Transverse colon (tissue), 4 donors: ENCODE results near the gene RCSD1. TPM values are rescaled to one million over a fixed set of nuclear protein-coding genes. Genes with fewer than 3 reads are reported as not detected.

Source experiments
- DNase-seq: peaks from one replicate; pipeline ENCODE4 v3.0.0-alpha.2; 2019
- H3K27ac ChIP-seq, 4 donors: fragments of 200-600 bp; sonication (generic); 2 replicates each; pipeline ENCODE4 v1.5.1; 2016 to 2018; ENCODE audit warnings: inconsistent platforms in 4 of 4
- H3K27me3 ChIP-seq: fragments of 200-600 bp; sonication (generic); 2 replicates; pipeline ENCODE4 v1.5.1; 2017; ENCODE audit warnings: inconsistent platforms
- H3K36me3 ChIP-seq, 4 donors: fragments of 200-600 bp; sonication (generic); 2 replicates each; pipeline ENCODE4 v1.5.1; 2017 to 2019; ENCODE audit warnings: inconsistent platforms in 4 of 4
- H3K4me1 ChIP-seq, 4 donors: fragments of 200-600 bp; sonication (generic); 2 replicates each; pipeline ENCODE4 v1.5.1; 2017 to 2020; ENCODE audit warnings: inconsistent platforms in 4 of 4
- H3K4me3 ChIP-seq, 4 donors: fragments of 200-600 bp; sonication (generic); 1 replicate in 1 of 4; 2 replicates in 3 of 4; pipeline versions ENCODE4 v1.5.1 to v1.6.1; 2017 to 2019; ENCODE audit warnings: inconsistent platforms in 4 of 4
- H3K9me3 ChIP-seq, 2 donors: fragments of 200-600 bp; sonication (generic); 2 replicates each; pipeline ENCODE4 v1.5.1; 2017 to 2019; ENCODE audit warnings: inconsistent platforms in 2 of 2
- CTCF ChIP-seq, 5 experiments: fragments of 200-600 bp in 3 of 5; fragments of 450-650 bp in 2 of 5; sonication (generic) in 3 of 5; IDR thresholded peaks; 1 replicate in 2 of 5; 2 replicates in 3 of 5; pipeline ENCODE4 v1.5.1; 2016 to 2017; ENCODE audit warnings: antibody characterized with exemption in 5 of 5, inconsistent platforms in 3 of 5, mild to moderate bottlenecking in 2 of 5, moderate library complexity in 1 of 5
- EP300 ChIP-seq: sonication (generic); formaldehyde crosslinking; IDR thresholded peaks from one replicate; pipeline ENCODE4 v1.6.1; 2017; ENCODE audit warnings: antibody characterized with exemption, low read depth
- POLR2A ChIP-seq: fragments of 450-650 bp; IDR thresholded peaks from one replicate; pipeline ENCODE4 v1.6.1; 2016; ENCODE audit warnings: antibody characterized with exemption, mild to moderate bottlenecking, moderate library complexity
- POLR2AphosphoS5 ChIP-seq, 3 donors: sonication (generic); formaldehyde crosslinking; IDR thresholded peaks; one replicate each; pipeline ENCODE4 v1.6.1; 2016; ENCODE audit warnings: antibody characterized with exemption in 3 of 3
- WGBS, 2 donors: methylation state at CpG; one replicate each; pipeline ENCODE4 v1.1.5; 2018; ENCODE audit warnings: low coverage in 1 of 2; 5-methylcytosine and 5-hydroxymethylcytosine counted together
- in situ Hi-C, 4 donors: fragments of 200-750 bp; cut with MboI; loops; one replicate each; pipeline versions ENCODE4 v1.15.0 to v1.15.1; 2017; ENCODE audit warnings: low sequenced_read_pairs in 3 of 4, low pct_ligation_motif_present in 1 of 4, low pct_unique_long_range_greater_than_20kb in 1 of 4
- intact Hi-C: fragments of 100-400 bp; cut with DNase I; formaldehyde crosslinking; loops from one replicate; pipeline ENCODE4 v1.15.1; 2023; ENCODE audit warnings: low total_unique reads
- total RNA-seq, 4 donors: library from RNA; depleted of rRNA; stranded (reverse); fragments of >200 nt; gene quantifications; one replicate each; pipeline ENCODE4 v1.1.0, GENCODE V29; 2016

RCSD1 gene
- total RNA-seq, 4 donors from 2014 or later = 6.0 to 29.2 (median 15.9) TPM

- no peaks in the 10 kb centered on the region for H3K27me3 ChIP-seq
- H3K4me3 ChIP-seq = no peak overlapping the region
- in situ Hi-C loops (no loop called here), intact Hi-C loops (no loop called here)
- no peaks in the 10 kb centered on the region for H3K9me3 ChIP-seq
- no peaks in the 10 kb centered on the region for H3K36me3 ChIP-seq
- H3K27ac ChIP-seq = no peak overlapping the region
- TF ChIP-seq CTCF (IDR thresholded peaks at IDR 0.05) (no peak), EP300 (no peak), POLR2AphosphoS5 (IDR thresholded peaks at IDR 0.05) (no peak), POLR2A (no peak)
- no peak for DNase-seq
- peaks cover 0 to 5% (median 0%) of the 10 kb centered on the region in 4 donors for H3K4me1 ChIP-seq
- WGBS, 2 donors = 85% methylated on average over 4 of the region's 4 CpGs; no CpG with 5 or more reads in 1 of the 2 donors
These were observed 42.8 kb downstream of the RCSD1 start for GRCh38 chr1:167672831-167673230.

- no peak for DNase-seq
- Histone ChIP-seq H3K4me1 (peaks cover 0 to 5% (median 0%) of the 10 kb centered on the region in 4 donors), H3K27ac (no peak overlapping the region), H3K9me3 (no peaks in the 10 kb centered on the region), H3K36me3 (no peaks in the 10 kb centered on the region), H3K27me3 (no peaks in the 10 kb centered on the region), H3K4me3 (no peak overlapping the region)
- no peak for TF ChIP-seq POLR2AphosphoS5 (IDR thresholded peaks at IDR 0.05)
- intact Hi-C loops (no loop called here), in situ Hi-C loops (no loop called here)
- 92 to 95% methylated on average over 3 to 4 of the region's 4 CpGs for WGBS, 2 donors
These were observed 43.2 kb downstream of the RCSD1 start for GRCh38 chr1:167673265-167673664.

- intact Hi-C loops (no loop called here), in situ Hi-C loops (no loop called here)
- TF ChIP-seq POLR2A (no peak), POLR2AphosphoS5 (IDR thresholded peaks at IDR 0.05) (no peak), CTCF (IDR thresholded peaks at IDR 0.05) (no peak), EP300 (no peak)
- no peak overlapping the region for H3K4me3 ChIP-seq
- H3K27me3 ChIP-seq = no peaks in the 10 kb centered on the region
- 72 to 100% methylated on average over 1 to 2 of the region's 2 CpGs for WGBS, 2 donors
- no peak for DNase-seq
- no peaks in the 10 kb centered on the region for H3K9me3 ChIP-seq
- H3K27ac ChIP-seq = no peak overlapping the region
- peaks cover 0 to 5% (median 0%) of the 10 kb centered on the region in 4 donors for H3K4me1 ChIP-seq
- no peaks in the 10 kb centered on the region for H3K36me3 ChIP-seq
These were observed 44.1 kb downstream of the RCSD1 start for GRCh38 chr1:167674156-167674555.

- no peak for TF ChIP-seq EP300
- TF ChIP-seq POLR2A = no peak
- TF ChIP-seq CTCF (IDR thresholded peaks at IDR 0.05) = no peak
- TF ChIP-seq POLR2AphosphoS5 (IDR thresholded peaks at IDR 0.05) = no peak
- no peaks in the 10 kb centered on the region for H3K9me3 ChIP-seq
- no peak for DNase-seq
- H3K36me3 ChIP-seq = no peaks in the 10 kb centered on the region
- H3K4me1 ChIP-seq = peaks cover 0 to 12% (median 0%) of the 10 kb centered on the region in 4 donors
- H3K27ac ChIP-seq = no peak overlapping the region
- in situ Hi-C loops = no loop called here
- WGBS, 2 donors = 81 to 89% methylated on average over 4 to 5 of the region's 5 CpGs
- no peaks in the 10 kb centered on the region for H3K27me3 ChIP-seq
- intact Hi-C loops = no loop called here
- no peak overlapping the region for H3K4me3 ChIP-seq
These were observed 45.4 kb downstream of the RCSD1 start for GRCh38 chr1:167675440-167675839.
